ENCODE results near the gene LDLRAD4. TPM values are rescaled to one million over a fixed set of nuclear protein-coding genes. Genes with fewer than 3 reads are reported as not detected.
A peak's percentile ranks its signal among the peaks of the same experiment; 100 is the strongest.
"Not testable (repeated sequence)": the region's sequence is repeated elsewhere in the genome, so short reads cannot be mapped to it uniquely, and the experiment has no call there.

Gene LDLRAD4
- total RNA-seq, 2 donors from 2014 or later: 18.4 to 59.2 TPM

DNA sequence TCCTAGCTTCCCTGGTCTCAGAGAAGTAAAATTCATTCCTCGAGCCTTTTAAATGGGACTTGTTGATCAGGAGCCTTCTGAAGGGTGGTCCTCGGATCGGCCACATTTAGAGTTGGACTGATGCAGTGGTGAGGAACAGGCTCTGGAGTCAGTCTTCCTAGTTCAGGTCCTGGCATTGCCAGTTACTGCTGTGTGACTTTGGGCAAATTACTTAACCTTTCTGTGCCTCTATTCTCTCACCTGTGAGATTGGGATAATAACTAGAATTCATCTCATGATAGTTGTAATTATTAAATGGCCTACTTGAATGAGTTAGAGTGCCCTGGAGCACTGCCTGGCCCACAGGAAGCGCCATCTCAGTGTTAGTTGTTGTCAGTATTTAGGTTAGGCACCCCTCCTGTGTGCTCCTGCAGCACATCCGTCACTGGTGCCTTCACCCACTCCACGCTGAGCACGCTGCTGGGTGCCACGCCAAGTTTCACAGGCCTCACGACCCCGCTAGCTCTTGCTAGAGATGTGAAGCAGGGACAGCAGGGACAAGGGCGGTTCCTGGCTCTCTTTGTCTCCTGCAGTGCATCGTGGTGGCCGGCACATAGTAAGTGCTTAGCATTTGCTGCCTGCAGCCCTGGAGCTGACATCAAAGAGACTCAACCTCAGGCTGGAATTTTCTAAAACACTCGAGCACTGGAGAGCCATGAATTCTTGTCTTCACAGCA is 384.9 kb downstream of the LDLRAD4 start:
- Mint-ChIP-seq H3K9me3 (peaks cover 1 to 10% of the 10 kb centered on the region in 2 donors), H3K36me3 (peaks cover 5 to 23% of the 10 kb centered on the region in 2 donors), H3K27ac (no peak overlapping the region)
- DNase-seq (ENCODE audit: low spot score in 2 of 2) (no peak), ATAC-seq (no peak)

GRCh38 chr18:13604786-13605185 is 386.2 kb downstream of the LDLRAD4 start:
- Mint-ChIP-seq H3K9me3 (peaks cover 0 to 5% of the 10 kb centered on the region in 2 donors), H3K27ac (no peak overlapping the region), H3K36me3 (peaks cover 0 to 16% of the 10 kb centered on the region in 2 donors)
- DNase-seq (ENCODE audit: low spot score in 2 of 2) (no peak), ATAC-seq (no peak)

GRCh38 chr18:13605477-13605876 is 386.9 kb downstream of the LDLRAD4 start:
- Mint-ChIP-seq H3K9me3 (peaks cover 0 to 5% of the 10 kb centered on the region in 2 donors), H3K27ac (no peak overlapping the region), H3K36me3 (peaks cover 0 to 16% of the 10 kb centered on the region in 2 donors)
- DNase-seq (ENCODE audit: low spot score in 2 of 2) (no peak), ATAC-seq (no peak)

GRCh38 chr18:13605901-13606300 is 387.3 kb downstream of the LDLRAD4 start:
- H3K9me3 Mint-ChIP-seq: peaks cover 0 to 3% of the 10 kb centered on the region in 2 donors
- no peak overlapping the region for H3K27ac Mint-ChIP-seq
- peaks cover 0 to 13% of the 10 kb centered on the region in 2 donors for H3K36me3 Mint-ChIP-seq
- DNase-seq (ENCODE audit: low spot score in 2 of 2) (no peak), ATAC-seq (no peak)

DNA sequence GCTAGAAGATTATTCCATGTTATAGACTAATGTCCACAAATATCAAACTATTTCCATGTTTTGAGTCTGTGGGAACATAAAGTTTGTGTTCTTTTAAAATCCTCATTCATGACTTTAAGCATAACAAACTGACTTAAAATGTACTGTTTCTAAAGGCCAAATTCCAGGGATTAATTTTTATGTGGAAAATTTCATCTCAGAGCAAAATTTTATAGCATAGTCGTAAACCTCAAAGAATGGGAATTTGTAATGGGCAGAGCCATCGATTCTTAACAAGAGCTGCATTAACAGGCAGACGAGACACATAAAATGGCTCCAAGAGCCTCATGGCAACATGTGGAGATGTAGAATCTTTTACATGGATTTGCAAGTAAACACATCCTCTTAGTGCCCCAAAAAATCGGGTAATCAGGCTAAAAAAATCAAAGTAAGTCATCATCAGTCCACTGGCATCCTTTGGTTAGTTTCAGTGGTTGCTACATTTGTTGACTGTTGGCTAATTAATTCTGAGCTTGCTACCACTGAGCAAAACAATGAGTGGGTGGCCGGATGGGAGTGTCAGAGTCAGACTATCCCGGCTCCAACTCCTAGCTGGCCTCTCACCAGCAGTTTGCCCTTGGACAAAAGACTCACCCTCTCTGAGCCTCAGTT is 388.2 kb downstream of the LDLRAD4 start:
- ATAC-seq: no peak
- Mint-ChIP-seq H3K27ac (no peak overlapping the region), H3K9me3 (no peaks in the 10 kb centered on the region)

DNA sequence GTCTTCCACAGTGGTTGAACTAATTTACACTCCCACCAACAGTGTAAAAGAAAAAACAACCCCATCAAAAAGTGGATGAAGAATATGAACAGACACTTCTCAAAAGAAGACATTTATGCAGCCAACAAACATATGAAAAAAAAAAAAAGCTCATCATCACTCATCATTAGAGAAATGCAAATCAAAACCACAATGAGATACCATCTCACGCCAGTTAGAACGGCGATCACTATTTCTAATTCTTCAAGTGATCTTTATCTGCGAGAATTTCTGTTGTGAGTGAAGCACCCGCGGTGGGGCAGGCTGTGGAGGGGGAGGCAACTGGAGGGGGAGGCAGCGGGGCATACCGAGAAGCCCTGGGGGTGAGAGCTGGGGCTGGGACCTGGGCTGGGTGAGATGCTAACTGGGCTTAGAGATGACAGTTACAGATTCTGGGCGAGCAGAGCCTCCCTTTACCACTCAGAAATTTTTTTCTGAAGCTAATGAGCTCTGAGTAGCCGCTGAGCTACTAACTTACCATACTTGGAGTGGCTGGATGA is 389.5 kb downstream of the LDLRAD4 start:
- H3K9me3 Mint-ChIP-seq: not testable (repeated sequence)

More for the DNA sequence above, 388.2 kb downstream of the LDLRAD4 start:
- DNase-seq (ENCODE audit: low spot score in 2 of 2): no peak
- peaks cover 0 to 8% of the 10 kb centered on the region in 2 donors for H3K36me3 Mint-ChIP-seq

DNA sequence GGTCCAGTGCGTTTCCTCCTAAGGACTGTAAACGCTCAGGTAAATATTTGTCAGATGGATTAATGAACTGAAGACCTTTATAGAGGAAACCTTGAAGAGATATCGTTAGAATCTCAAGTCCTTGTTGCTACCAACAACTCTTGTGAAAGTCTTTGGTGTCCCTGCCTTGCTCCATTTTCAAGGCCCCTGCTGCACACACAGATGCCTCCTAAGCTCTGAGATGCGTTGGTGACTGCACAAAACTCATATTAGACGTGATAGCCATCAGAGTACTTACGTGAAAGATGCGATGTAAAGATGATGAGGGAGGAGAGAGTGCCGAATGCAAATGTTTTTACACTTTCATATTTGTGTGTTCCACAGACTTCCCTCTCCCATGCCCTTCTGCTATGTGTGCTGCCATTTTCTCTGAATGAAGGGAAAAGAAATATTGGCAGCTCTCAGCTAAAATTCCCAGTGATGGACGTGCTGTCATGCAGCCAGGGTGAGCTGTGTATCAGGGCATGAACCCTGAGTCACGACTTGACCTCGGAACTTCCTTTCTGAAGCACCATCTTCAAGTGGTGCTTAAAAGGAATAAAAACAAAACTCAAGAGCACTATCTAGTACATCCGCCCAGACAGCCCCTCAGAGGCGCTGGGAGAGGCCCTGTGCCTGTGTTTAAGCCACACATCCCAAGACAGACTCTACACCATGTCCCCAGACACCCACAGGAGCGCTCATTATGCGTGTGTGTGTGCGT is 390.4 kb downstream of the LDLRAD4 start:
- no peak overlapping the region for H3K27ac Mint-ChIP-seq
- H3K9me3 Mint-ChIP-seq: no peaks in the 10 kb centered on the region
- DNase-seq (ENCODE audit: low spot score in 2 of 2) (no peak), ATAC-seq (peak; percentile 14 to 29)
- peaks cover 0 to 8% of the 10 kb centered on the region in 2 donors for H3K36me3 Mint-ChIP-seq

More for the DNA sequence above, 389.5 kb downstream of the LDLRAD4 start:
- not testable (repeated sequence) for DNase-seq (ENCODE audit: low spot score in 2 of 2); H3K27ac Mint-ChIP-seq; ATAC-seq; H3K36me3 Mint-ChIP-seq

DNA sequence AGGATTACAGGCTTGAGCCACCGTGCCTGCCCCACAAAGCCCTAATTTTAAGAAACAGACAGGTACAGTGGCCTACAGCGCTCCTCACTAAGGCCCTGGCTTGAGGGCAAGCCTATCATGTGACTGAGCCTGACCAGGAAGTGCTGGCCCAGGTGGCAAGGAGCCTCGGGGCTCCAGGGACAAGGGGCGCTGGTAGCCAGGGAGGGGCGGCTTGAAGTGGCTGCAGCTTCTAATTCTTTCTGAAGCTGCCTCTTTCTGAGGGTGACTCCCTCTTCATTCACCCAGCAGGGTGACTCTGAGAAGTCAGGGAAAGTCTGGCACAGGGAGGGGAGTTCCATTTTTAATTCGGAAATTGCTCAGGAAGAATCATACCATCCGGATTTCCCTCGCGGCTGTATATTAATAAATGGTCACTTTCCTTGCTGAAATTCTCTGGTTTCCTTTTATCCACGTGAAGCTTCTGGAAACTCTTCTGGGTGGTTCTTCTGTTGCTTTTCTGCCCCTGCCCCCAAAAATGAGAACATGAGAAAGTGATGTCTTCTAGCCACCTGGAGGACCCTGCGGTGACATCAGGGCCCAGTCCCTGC is 392.1 kb downstream of the LDLRAD4 start:
- H3K27ac Mint-ChIP-seq: peak overlapping the region in 1 of 2 donors; percentile 80
- no peak for DNase-seq (ENCODE audit: low spot score in 2 of 2)
- H3K36me3 Mint-ChIP-seq: peaks cover 0 to 16% of the 10 kb centered on the region in 2 donors
- H3K9me3 Mint-ChIP-seq: no peaks in the 10 kb centered on the region
- no peak for ATAC-seq

DNA sequence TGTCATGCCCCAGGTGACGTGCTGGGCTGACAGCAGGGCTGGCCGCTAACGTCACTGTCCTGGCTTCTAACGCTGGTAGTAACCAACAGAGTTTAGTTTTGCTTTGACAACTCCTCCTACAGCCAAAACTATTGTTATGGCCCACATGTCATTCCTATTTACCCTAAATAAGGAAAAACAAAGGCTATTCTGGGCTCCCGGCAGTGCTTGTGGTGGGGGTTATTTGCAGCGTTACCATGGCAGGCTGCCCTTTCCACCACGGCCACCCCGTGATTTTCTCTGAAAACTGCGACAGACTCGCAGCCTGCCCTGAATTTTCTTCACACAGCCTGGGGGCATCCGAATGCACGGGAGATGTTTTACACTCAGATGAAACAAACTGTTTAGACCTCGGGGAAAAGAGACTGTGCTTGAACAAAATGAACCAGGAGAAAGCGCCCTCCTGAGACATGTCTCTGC is 392.6 kb downstream of the LDLRAD4 start:
- peaks cover 0 to 16% of the 10 kb centered on the region in 2 donors for H3K36me3 Mint-ChIP-seq
- no peaks in the 10 kb centered on the region for H3K9me3 Mint-ChIP-seq
- ATAC-seq (no peak), DNase-seq (ENCODE audit: low spot score in 2 of 2) (no peak)
- H3K27ac Mint-ChIP-seq: peak overlapping the region; percentile 66 to 80

DNA sequence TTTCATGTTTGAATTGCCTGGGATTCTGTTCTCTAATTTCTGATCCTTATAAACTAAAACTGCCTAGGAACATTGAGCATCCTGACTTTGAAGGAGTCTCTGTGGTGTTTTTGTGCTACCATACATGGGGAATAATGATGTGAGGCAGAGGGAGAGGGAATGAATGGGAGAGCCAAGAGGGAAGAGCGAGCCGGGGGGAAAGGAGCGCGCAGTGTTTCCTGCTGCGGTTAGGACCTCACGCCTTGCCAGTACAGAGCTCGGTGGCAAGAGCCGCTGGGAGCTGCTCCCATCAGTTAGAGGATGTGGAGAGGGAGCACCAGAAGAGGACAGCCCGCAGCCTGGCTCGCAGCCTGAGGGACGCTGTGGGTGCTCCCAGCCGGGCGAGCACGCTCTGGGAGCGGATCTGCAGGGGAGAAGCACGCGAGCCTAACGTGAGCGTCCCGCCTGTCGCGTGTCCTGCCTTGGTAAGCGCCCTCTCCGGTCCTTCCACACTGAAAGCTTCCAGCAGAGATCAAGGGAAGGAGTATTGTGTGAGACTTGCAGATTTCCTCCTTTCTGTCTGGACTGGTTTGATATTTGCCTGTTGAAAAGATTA is 393.1 kb downstream of the LDLRAD4 start:
- Mint-ChIP-seq H3K27ac (peak overlapping the region; percentile 80 to 96), H3K9me3 (no peaks in the 10 kb centered on the region), H3K36me3 (peaks cover 0 to 16% of the 10 kb centered on the region in 2 donors)
- ATAC-seq: peak; percentile 17 to 22
- DNase-seq (ENCODE audit: low spot score in 2 of 2): no peak

- DNase-seq (ENCODE audit: low spot score in 2 of 2): peak; percentile 59 to 78
- peak overlapping the region; percentile 83 to 96 for H3K27ac Mint-ChIP-seq
- ATAC-seq: peak; percentile 76
- H3K9me3 Mint-ChIP-seq: no peaks in the 10 kb centered on the region
- H3K36me3 Mint-ChIP-seq: peaks cover 0 to 16% of the 10 kb centered on the region in 2 donors
Measured at GRCh38 chr18:13612196-13612997, 393.8 kb downstream of the LDLRAD4 start.

DNA sequence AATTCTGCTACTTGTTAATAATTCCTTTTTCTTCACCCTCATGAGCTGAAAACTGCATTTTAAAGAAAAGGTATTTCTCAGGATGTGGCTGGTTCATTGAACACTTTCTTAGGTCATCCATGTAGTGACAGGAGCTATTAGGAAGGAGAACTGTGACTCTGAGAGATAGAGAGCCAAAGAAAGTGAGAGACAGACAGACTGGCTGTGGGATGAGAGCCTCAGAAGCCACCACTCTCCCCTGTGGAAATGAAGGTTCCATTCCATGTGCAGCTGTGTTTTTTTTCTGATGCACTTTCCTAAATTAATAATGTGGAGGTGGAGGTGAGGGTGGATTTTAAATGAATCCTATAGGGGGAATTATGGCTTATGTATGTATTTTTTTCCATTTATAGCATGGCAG is 394.5 kb downstream of the LDLRAD4 start:
- H3K27ac Mint-ChIP-seq: peak overlapping the region; percentile 83 to 88
- no peak for ATAC-seq

GRCh38 chr18:13613591-13614501 is 395.3 kb downstream of the LDLRAD4 start:
- ATAC-seq (no peak), DNase-seq (ENCODE audit: low spot score in 2 of 2) (no peak)
- Mint-ChIP-seq H3K36me3 (peaks cover 0 to 8% of the 10 kb centered on the region in 2 donors), H3K27ac (peak overlapping the region; percentile 76 to 83), H3K9me3 (no peaks in the 10 kb centered on the region)

More for the DNA sequence above, 394.5 kb downstream of the LDLRAD4 start:
- no peak for DNase-seq (ENCODE audit: low spot score in 2 of 2)
- peaks cover 0 to 9% of the 10 kb centered on the region in 2 donors for H3K36me3 Mint-ChIP-seq
- no peaks in the 10 kb centered on the region for H3K9me3 Mint-ChIP-seq

DNA sequence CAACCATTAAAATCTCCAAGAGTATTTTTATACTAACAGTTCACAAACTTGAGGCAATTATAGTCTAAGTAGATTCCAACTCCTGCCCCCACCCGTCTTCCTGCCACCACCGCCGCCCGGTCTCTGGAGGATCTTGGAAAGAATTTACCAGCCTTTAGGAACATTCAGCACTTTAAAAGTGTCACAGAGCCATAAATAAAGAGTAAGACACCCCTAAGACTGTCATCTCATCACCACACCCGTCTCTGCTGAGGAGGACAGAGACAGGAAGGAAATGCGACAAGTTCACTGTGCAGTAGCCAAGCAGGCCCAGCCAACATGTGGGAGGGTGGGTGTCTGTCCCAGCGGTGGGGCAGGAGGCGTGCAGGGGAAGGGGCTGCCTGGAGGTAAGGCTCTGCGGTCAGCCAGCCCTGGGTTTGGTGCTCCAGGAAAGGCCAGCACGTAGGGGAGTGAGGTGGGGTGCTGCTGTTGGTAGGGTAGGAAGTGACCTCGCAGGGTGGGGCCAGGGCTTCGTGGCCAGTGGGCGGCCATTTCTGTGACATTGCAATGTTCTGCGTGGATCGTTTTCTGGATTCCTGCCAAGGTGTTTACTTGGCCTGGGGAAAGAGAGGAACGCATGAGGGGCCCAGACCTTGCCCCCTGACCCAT is 396.2 kb downstream of the LDLRAD4 start:
- DNase-seq (ENCODE audit: low spot score in 2 of 2) (no peak), ATAC-seq (no peak)
- Mint-ChIP-seq H3K27ac (peak overlapping the region; percentile 76 to 83), H3K36me3 (peaks cover 0 to 8% of the 10 kb centered on the region in 2 donors), H3K9me3 (no peaks in the 10 kb centered on the region)
